Naive thymus-derived CD4-positive, alpha-beta T cell (primary cell): Measurements from ENCODE around the gene SLC13A5. TPM values are rescaled to one million over a fixed set of nuclear protein-coding genes. Genes with fewer than 3 reads are reported as not detected.

Source experiments
- ATAC-seq: fragments of 150-1000 bp; cut with Tn5 transposase; 2 replicates; pipeline ENCODE4 v1.10.0; 2021; ENCODE audit warnings: mild to moderate bottlenecking, moderate library complexity
- CTCF ChIA-PET: fragments of 350-600 bp; sonication (Branson Sonifier 250); formaldehyde crosslinking; loops from one replicate; lab custom pipeline; 2021; ENCODE audit warnings: antibody characterized with exemption; lab: Charles Lee
- POLR2A ChIA-PET: fragments of 350-600 bp; sonication (Branson Sonifier 250); formaldehyde crosslinking; loops from one replicate; lab custom pipeline; 2021; ENCODE audit warnings: antibody characterized with exemption, inconsistent platforms; lab: Charles Lee
- DNase-seq, 9 donors: peaks; one replicate each; pipeline versions ENCODE4 v3.0.0 to v3.0.0-alpha.2; 2020 to 2022; ENCODE audit warnings: mixed read lengths in 1 of 9
- H3K27ac ChIP-seq: one replicate; pipeline ENCODE4 v1.7.0; 2013; ENCODE audit warnings: mild to moderate bottlenecking, low read depth, low read length, moderate library complexity
- H3K27me3 ChIP-seq, 2 donors: one replicate each; pipeline ENCODE4 v1.7.0; 2013; ENCODE audit warnings: low read length in 2 of 2, mild to moderate bottlenecking in 2 of 2, moderate library complexity in 2 of 2; ENCODE audit not compliant: control insufficient read depth in 2 of 2, insufficient read depth in 2 of 2
- H3K36me3 ChIP-seq, 3 experiments: 1 replicate in 2 of 3; 2 replicates in 1 of 3; pipeline ENCODE4 v1.7.0; 2013; ENCODE audit warnings: low read length in 3 of 3, mild to moderate bottlenecking in 3 of 3, moderate library complexity in 1 of 3; ENCODE audit not compliant: insufficient read depth in 3 of 3, control insufficient read depth in 2 of 3
- H3K4me1 ChIP-seq, 2 donors: one replicate each; pipeline ENCODE4 v1.7.0; 2013; ENCODE audit warnings: low read length in 2 of 2, mild to moderate bottlenecking in 2 of 2, moderate library complexity in 1 of 2; ENCODE audit not compliant: control insufficient read depth in 2 of 2, insufficient read depth in 2 of 2
- H3K4me3 ChIP-seq: 2 replicates; pipeline ENCODE4 v1.7.0; 2013; ENCODE audit warnings: mild to moderate bottlenecking, low read length
- H3K9me3 ChIP-seq, 3 experiments: 1 replicate in 2 of 3; 2 replicates in 1 of 3; pipeline ENCODE4 v1.7.0; 2013; ENCODE audit warnings: low read length in 3 of 3; ENCODE audit not compliant: control insufficient read depth in 2 of 3
- H3K27ac Mint-ChIP-seq, 9 donors: one replicate each; pipeline ENCODE4 v1.8.0; 2020 to 2022; ENCODE audit warnings: mixed read lengths in 9 of 9, mild to moderate bottlenecking in 8 of 9, moderate library complexity in 5 of 9, inconsistent platforms in 2 of 9
- H3K27me3 Mint-ChIP-seq, 5 donors: one replicate each; pipeline ENCODE4 v1.8.0; 2021 to 2022; ENCODE audit warnings: mixed read lengths in 5 of 5, mild to moderate bottlenecking in 1 of 5
- H3K36me3 Mint-ChIP-seq, 5 donors: one replicate each; pipeline ENCODE4 v1.8.0; 2020 to 2022; ENCODE audit warnings: mixed read lengths in 5 of 5, mild to moderate bottlenecking in 3 of 5, inconsistent platforms in 1 of 5
- H3K4me1 Mint-ChIP-seq, 7 donors: one replicate each; pipeline ENCODE4 v1.8.0; 2020 to 2022; ENCODE audit warnings: mixed read lengths in 7 of 7, mild to moderate bottlenecking in 3 of 7, inconsistent platforms in 1 of 7
- H3K4me3 Mint-ChIP-seq, 10 donors: one replicate each; pipeline ENCODE4 v1.8.0; 2020 to 2022; ENCODE audit warnings: mild to moderate bottlenecking in 10 of 10, mixed read lengths in 10 of 10, moderate library complexity in 6 of 10, inconsistent platforms in 2 of 10
- H3K9me3 Mint-ChIP-seq, 11 donors: one replicate each; pipeline ENCODE4 v1.8.0; 2020 to 2022; ENCODE audit warnings: mixed read lengths in 11 of 11, mild to moderate bottlenecking in 4 of 11, inconsistent platforms in 1 of 11, moderate library complexity in 1 of 11
- intact Hi-C, 2 donors: fragments of 100-400 bp; cut with micrococcal nuclease; formaldehyde crosslinking; loops; one replicate each; pipeline ENCODE4 v1.15.1; 2023
- polyA plus RNA-seq, 2 donors: library from polyadenylated mRNA; unstranded; fragments of 300-500 nt; fragmentation: Illumina TruSeq; gene quantifications; one replicate each; pipeline ENCODE4 v1.2.3, GENCODE V29; 2021
- total RNA-seq, 6 experiments: library from RNA in 5 of 6; stranded (reverse) in 5 of 6; gene quantifications; 1 replicate in 5 of 6; 2 replicates in 1 of 6; pipeline ENCODE4 v1.2.3 and lab custom pipeline; 2021 to 2026

SLC13A5 gene
- total RNA-seq (not detected), polyA plus RNA-seq (not detected), total RNA-seq (lab: John Stamatoyannopoulos, UW) (not detected)

DNA sequence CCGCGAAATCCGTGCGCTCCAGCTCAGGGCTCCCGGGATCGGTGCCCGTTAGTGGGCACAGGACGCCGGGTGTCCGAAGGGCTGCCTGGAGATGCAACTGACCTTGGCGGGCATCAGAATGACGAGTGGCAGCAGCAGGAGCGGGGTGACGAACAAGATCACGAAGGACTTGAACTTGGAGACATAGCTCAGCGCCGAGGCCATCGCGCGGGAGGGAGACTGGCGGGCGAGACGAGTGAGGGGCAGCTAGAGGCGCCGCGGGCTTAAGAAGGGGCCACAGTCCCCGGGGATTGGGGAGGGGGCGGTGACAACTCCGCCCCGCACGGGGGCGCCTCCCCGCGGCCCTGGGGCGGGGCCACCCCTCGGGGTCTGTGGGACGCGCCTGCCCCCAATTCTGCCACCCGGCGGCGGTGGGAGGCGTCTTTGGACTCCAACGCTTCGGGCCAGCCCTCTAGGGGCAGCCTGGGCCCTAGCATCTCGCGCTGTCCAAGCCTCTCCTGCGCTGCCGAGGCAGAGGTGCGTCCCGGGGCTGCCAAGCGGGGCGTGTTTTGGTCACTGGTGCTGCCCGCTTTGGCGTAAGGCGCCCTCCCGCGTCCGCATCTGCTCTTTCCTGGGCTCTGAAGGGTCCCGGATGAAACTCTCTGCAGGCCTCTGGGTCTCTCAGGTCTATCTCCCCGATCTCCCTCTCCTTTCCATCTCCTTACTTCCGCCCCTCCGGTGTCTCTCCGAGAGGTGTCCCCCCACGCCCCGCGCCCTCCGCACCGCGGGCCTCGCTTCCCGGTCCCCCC lies at the start of gene SLC13A5:
Gene SLC13A5 (minus strand): TSS at position 240 of the 788 bp plus-strand sequence. CDS start 36 bp downstream, at position 204.
- DNase-seq: no peak
- intact Hi-C loops: no loop called here

DNA sequence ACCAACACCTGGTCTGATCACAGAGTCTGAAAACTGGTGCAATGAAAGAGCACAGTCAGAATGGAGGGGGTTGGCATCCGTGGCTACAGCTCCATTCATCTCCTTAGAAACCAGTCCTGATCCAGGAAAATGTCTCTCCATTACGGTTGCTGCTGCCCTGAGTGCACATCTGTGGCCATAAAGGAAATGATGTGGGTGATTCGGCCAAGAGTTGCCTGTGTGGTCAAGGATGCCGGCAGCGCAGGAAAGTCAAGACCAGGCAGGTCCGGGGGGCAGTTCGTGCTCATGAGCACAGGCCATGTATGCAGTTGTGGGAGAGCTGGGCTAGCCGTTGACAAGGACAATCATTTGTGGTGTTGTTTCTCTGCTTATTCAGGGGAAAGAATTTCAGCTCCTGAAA lies 48.6 kb upstream of the SLC13A5 start:
- peaks cover 11 to 24% (median 15%) of the 10 kb centered on the region in 11 donors for H3K9me3 Mint-ChIP-seq
- Histone ChIP-seq H3K27me3 (no peaks in the 10 kb centered on the region), H3K4me3 (no peak overlapping the region), H3K9me3 (peaks cover 0 to 5% (median 0%) of the 10 kb centered on the region in 3 experiments), H3K4me1 (peaks cover 11 to 16% of the 10 kb centered on the region in 2 donors), H3K36me3 (peaks cover 28 to 84% (median 28%) of the 10 kb centered on the region in 3 experiments), H3K27ac (no peak overlapping the region)
- DNase-seq: no peak
- ChIA-PET POLR2A (no interaction called here), CTCF (no interaction called here)
- intact Hi-C loops: no loop called here
- no peak overlapping the region for H3K4me3 Mint-ChIP-seq
- H3K4me1 Mint-ChIP-seq: peaks cover 19 to 72% (median 27%) of the 10 kb centered on the region in 7 donors
- H3K36me3 Mint-ChIP-seq: peaks cover 43 to 95% (median 86%) of the 10 kb centered on the region in 5 donors
- ATAC-seq: no peak
- H3K27ac Mint-ChIP-seq: no peak overlapping the region
- no peaks in the 10 kb centered on the region for H3K27me3 Mint-ChIP-seq

More for the DNA sequence above, at the start of gene SLC13A5:
- ChIA-PET POLR2A (no interaction called here), CTCF (interaction anchor here (0.8 kb wide), 1 partner anchor 120 kb away, joined by 3 read pairs; no protein-coding TSS in a partner anchor)
- Histone ChIP-seq H3K27me3 (peaks cover 0 to 15% of the 10 kb centered on the region in 2 donors), H3K36me3 (no peaks in the 10 kb centered on the region), H3K4me3 (no peak within 1 kb of the TSS), H3K9me3 (no peaks in the 10 kb centered on the region), H3K27ac (no peak within 1 kb of the TSS), H3K4me1 (no peaks in the 10 kb centered on the region)
- Mint-ChIP-seq H3K9me3 (peaks cover 0 to 25% (median 5%) of the 10 kb centered on the region in 11 donors), H3K27ac (no peak within 1 kb of the TSS), H3K4me3 (peak within 1 kb of the TSS; percentile 15 to 85 (median 66)), H3K36me3 (peaks cover 0 to 9% (median 4%) of the 10 kb centered on the region in 5 donors), H3K27me3 (peaks cover 64 to 85% (median 81%) of the 10 kb centered on the region in 5 donors), H3K4me1 (peaks cover 4 to 30% (median 20%) of the 10 kb centered on the region in 7 donors)
- peak; percentile 37 for ATAC-seq

GRCh38 chr17:6757747-6758146 lies 44.6 kb upstream of the SLC13A5 start:
- peaks cover 29 to 34% of the 10 kb centered on the region in 2 donors for H3K4me1 ChIP-seq
- ChIA-PET POLR2A (no interaction called here), CTCF (interaction anchor here (0.5 to 0.9 kb wide), 2 partner anchors 11 to 146 kb away, joined by 3 to 4 read pairs; no protein-coding TSS in a partner anchor)
- H3K9me3 ChIP-seq: no peaks in the 10 kb centered on the region
- Mint-ChIP-seq H3K36me3 (peaks cover 10 to 64% (median 46%) of the 10 kb centered on the region in 5 donors), H3K4me3 (peak overlapping the region; percentile 45 to 99 (median 86)), H3K4me1 (peaks cover 41 to 70% (median 51%) of the 10 kb centered on the region in 7 donors), H3K27me3 (no peaks in the 10 kb centered on the region), H3K27ac (peak overlapping the region; percentile 34 to 100 (median 85)), H3K9me3 (peaks cover 0 to 2% (median 0%) of the 10 kb centered on the region in 11 donors)
- ATAC-seq: no peak
- no peak for DNase-seq
- H3K27ac ChIP-seq: peak overlapping the region; percentile 37
- no peak overlapping the region for H3K4me3 ChIP-seq
- H3K36me3 ChIP-seq: peaks cover 7 to 46% (median 16%) of the 10 kb centered on the region in 3 experiments
- intact Hi-C loops: loop anchor here (2.0 to 10.0 kb wide), 5 partner anchors 85 to 257 kb away; partner anchors contain the start of genes RNASEK (in 2 of the 2), C17orf100 (in 1 of the 2) and MED31 (in 1 of the 2)
- no peaks in the 10 kb centered on the region for H3K27me3 ChIP-seq

DNA sequence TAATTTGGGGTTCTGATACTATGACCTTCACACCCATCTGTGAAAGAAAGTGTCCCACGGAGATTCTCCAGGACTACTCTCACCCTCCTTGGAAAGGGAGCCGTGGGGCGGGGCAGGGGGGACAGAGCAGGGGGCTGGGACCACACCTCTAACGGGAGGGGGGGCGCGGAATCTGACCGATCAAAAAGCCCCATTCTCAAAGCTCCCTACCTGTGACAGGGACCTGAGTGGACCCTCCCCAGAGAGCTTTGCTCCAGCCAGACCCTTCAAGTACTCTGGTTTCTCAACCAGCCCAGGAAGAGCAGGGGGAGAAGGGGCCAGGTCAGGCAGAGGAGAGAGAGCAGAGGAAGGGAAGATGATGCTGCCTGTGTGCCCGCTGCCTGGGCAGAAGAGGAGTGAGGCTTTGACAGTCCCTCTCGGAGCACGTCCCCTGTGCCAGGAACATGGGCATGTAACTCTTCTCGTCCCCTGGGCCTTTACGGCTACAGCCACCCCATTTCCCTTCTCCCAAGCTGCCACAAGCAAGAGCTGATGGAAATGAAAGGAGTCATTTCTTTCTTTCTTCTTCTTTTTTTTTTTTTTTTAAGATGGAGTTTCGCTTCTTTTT lies 43.4 kb upstream of the SLC13A5 start:
- Mint-ChIP-seq H3K4me3 (peak overlapping the region; percentile 93 to 100 (median 98)), H3K4me1 (peaks cover 46 to 69% (median 61%) of the 10 kb centered on the region in 7 donors), H3K27me3 (no peaks in the 10 kb centered on the region), H3K36me3 (peaks cover 4 to 52% (median 34%) of the 10 kb centered on the region in 5 donors), H3K9me3 (peaks cover 0 to 2% (median 0%) of the 10 kb centered on the region in 11 donors), H3K27ac (peak overlapping the region; percentile 89 to 100 (median 96))
- H3K4me1 ChIP-seq: peaks cover 29 to 35% of the 10 kb centered on the region in 2 donors
- no peaks in the 10 kb centered on the region for H3K27me3 ChIP-seq
- no peaks in the 10 kb centered on the region for H3K9me3 ChIP-seq
- peak; percentile 29 for ATAC-seq
- POLR2A ChIA-PET: interaction anchor here (1.5 kb wide), 1 partner anchor 16 kb away, joined by 3 read pairs; no protein-coding TSS in a partner anchor
- CTCF ChIA-PET: interaction anchor here (1.3 kb wide), 1 partner anchor 87 kb away, joined by 3 read pairs; no protein-coding TSS in a partner anchor
- peaks cover 7 to 33% (median 10%) of the 10 kb centered on the region in 3 experiments for H3K36me3 ChIP-seq
- H3K4me3 ChIP-seq: peak overlapping the region; percentile 90
- intact Hi-C loops: loop anchor here (2.0 to 10.0 kb wide), 5 partner anchors 86 to 258 kb away; partner anchors contain the start of genes RNASEK (in 2 of the 2), C17orf100 (in 1 of the 2) and MED31 (in 1 of the 2)
- H3K27ac ChIP-seq: peak overlapping the region; percentile 71
- peak in 2 of 9 donors; percentile 2 to 4 for DNase-seq

DNA sequence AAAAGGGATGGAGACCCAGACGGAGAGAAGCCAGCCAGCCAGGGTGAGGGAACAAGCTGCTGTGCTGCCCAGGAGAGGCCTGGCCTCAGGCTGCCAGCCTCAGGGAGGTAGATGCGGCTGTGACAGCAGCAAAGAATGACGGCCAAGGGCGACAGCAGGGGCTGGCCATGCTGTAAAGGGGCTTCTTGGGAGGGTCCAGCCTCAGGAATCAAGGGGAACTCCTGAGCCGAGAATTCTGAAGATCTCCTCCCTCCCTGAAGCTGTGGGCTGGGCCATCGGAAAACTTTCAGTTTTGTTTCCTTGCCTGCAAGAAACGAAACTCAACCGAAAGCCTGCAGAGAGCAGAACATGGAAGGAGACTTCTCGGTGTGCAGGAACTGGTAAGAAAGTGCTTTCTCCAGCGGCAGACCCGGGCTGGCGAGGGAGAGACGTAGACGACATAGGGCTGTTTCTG lies 42.6 kb upstream of the SLC13A5 start, which contains the start of gene XAF1:
Gene XAF1 (plus strand): TSS at position 316 of the 454 bp plus-strand sequence. CDS start 33 bp downstream, at position 349.
- Mint-ChIP-seq H3K27ac (peak within 1 kb of the TSS; percentile 89 to 100 (median 96)), H3K36me3 (peaks cover 4 to 45% (median 28%) of the 10 kb centered on the region in 5 donors), H3K4me3 (peak within 1 kb of the TSS; percentile 93 to 100 (median 98)), H3K27me3 (no peaks in the 10 kb centered on the region), H3K4me1 (peaks cover 46 to 69% (median 61%) of the 10 kb centered on the region in 7 donors), H3K9me3 (peaks cover 0 to 2% (median 0%) of the 10 kb centered on the region in 11 donors)
- H3K4me3 ChIP-seq: peak within 1 kb of the TSS; percentile 90
- H3K27me3 ChIP-seq: no peaks in the 10 kb centered on the region
- H3K9me3 ChIP-seq: no peaks in the 10 kb centered on the region
- peak in 8 of 9 donors; percentile 48 to 67 (median 56) for DNase-seq
- ChIA-PET CTCF (interaction anchor here (0.7 to 1.3 kb wide), 2 partner anchors 88 to 283 kb away, joined by 3 read pairs; no protein-coding TSS in a partner anchor), POLR2A (interaction anchor here (1.5 kb wide), 1 partner anchor 15 kb away, joined by 3 read pairs; no protein-coding TSS in a partner anchor)
- H3K27ac ChIP-seq: peak within 1 kb of the TSS; percentile 71
- peak; percentile 82 for ATAC-seq
- intact Hi-C loops: loop anchor here (2.0 to 10.0 kb wide), 5 partner anchors 87 to 259 kb away; partner anchors contain the start of genes RNASEK (in 2 of the 2), C17orf100 (in 1 of the 2) and MED31 (in 1 of the 2)
- peaks cover 29 to 35% of the 10 kb centered on the region in 2 donors for H3K4me1 ChIP-seq
- peaks cover 7 to 27% (median 10%) of the 10 kb centered on the region in 3 experiments for H3K36me3 ChIP-seq
